ENCODE measurements around the gene FOXJ3. TPM values are rescaled to one million over a fixed set of nuclear protein-coding genes. Genes with fewer than 3 reads are reported as not detected.

FOXJ3 gene
- polyA plus RNA-seq, 1 of the 3 experiments (the other 2 are of a cell fraction) = 16.0 TPM

GRCh38 chr1:42179275-42179674, 155.8 kb downstream of the FOXJ3 start:
- Histone ChIP-seq H3K27ac (ENCODE audit: low read depth in 2 of 2, low read length in 1 of 2) (peak overlapping the region; percentile 48 to 90; a peak in 3 of 4 replicates), H3K36me3 (replicated peaks in 1 of 2; ENCODE audit: control insufficient read depth in 1 of 2, insufficient read depth in 2 of 2, low read length in 1 of 2) (peaks cover 12% of the 10 kb centered on the region in 2 experiments), H3K4me1 (ENCODE audit: control insufficient read depth in 1 of 2, insufficient read depth in 2 of 2, low read depth in 1 of 2, low read length in 1 of 2) (peaks cover 28 to 45% of the 10 kb centered on the region in 2 experiments; a peak in 3 of 4 replicates), H3K79me2 (ENCODE audit: insufficient read depth) (no peaks in the 10 kb centered on the region), H3K9me2 (no peaks in the 10 kb centered on the region), H3K4me2 (peak overlapping the region; percentile 42; the same call in 1 of the 2 replicates), H3K9me3 (no peaks in the 10 kb centered on the region), H3K9ac (no peak overlapping the region), H4K20me1 (ENCODE audit: insufficient read depth) (peaks cover 15% of the 10 kb centered on the region), H2AFZ (ENCODE audit: low read depth) (no peak overlapping the region), H3F3A (replicated peaks; ENCODE audit: insufficient read depth) (peaks cover 27% of the 10 kb centered on the region), H3K27me3 (ENCODE audit: insufficient read depth) (no peaks in the 10 kb centered on the region), H3K4me3 (ENCODE audit: low read depth in 2 of 2, low read length in 1 of 2) (no peak overlapping the region)
- ChIA-PET CTCF (interaction anchor here (0.8 to 1.8 kb wide), 5 partner anchors 8 to 154 kb away, joined by 3 to 5 read pairs (median 4); no protein-coding TSS in a partner anchor), POLR2A (interaction anchor here (0.7 kb wide), 1 partner anchor 512 kb away, joined by 3 read pairs; no protein-coding TSS in a partner anchor)
- WGBS (ENCODE audit: low lambda C conversion rate) = 10% methylated on average over 2 of the region's 2 CpGs
- DNase-seq = no peak
- TF ChIP-seq IRF3 (IDR thresholded peaks at IDR 0.05; ENCODE audit: low read depth, low read length) = no peak
- TF ChIP-seq ZBTB33 (IDR thresholded peaks at IDR 0.05; ENCODE audit: borderline replicate concordance, low read depth) = no peak
- TF ChIP-seq YY1 (IDR thresholded peaks at IDR 0.05; ENCODE audit: low read depth) = no peak
- no peak for TF ChIP-seq ELF1 (IDR thresholded peaks at IDR 0.05)
- no peak for TF ChIP-seq USF2 (IDR thresholded peaks at IDR 0.05; ENCODE audit: borderline replicate concordance, low read depth, low read length)
- no peak for TF ChIP-seq SMC3 (IDR thresholded peaks at IDR 0.05; ENCODE audit: low read depth, low read length)
- no peak for TF ChIP-seq TAF1 (IDR thresholded peaks at IDR 0.05; ENCODE audit: borderline replicate concordance, low read depth, low read length)
- TF ChIP-seq USF1 (IDR thresholded peaks at IDR 0.05; ENCODE audit: borderline replicate concordance, low read depth) = no peak
- no peak for TF ChIP-seq RXRA (IDR thresholded peaks at IDR 0.05; ENCODE audit: borderline replicate concordance, low read depth)
- TF ChIP-seq POLR2AphosphoS5 (IDR thresholded peaks at IDR 0.05; ENCODE audit: low read depth, low read length) = peak; percentile 64; the same call in 1 of the 2 replicates
- TF ChIP-seq JUND (IDR thresholded peaks at IDR 0.05) = peak; percentile 42
- 0 out of 2 replicates have a peak, but pooled peaks have one; percentile 20 for TF ChIP-seq TEAD4 (IDR thresholded peaks at IDR 0.05; ENCODE audit: borderline replicate concordance, insufficient read depth)
- no peak for TF ChIP-seq EZH2phosphoT487 (IDR thresholded peaks at IDR 0.05; ENCODE audit: borderline replicate concordance, low read depth)
- TF ChIP-seq PBX3 (IDR thresholded peaks at IDR 0.05) = peak; percentile 81
- no peak for TF ChIP-seq CTCF (IDR thresholded peaks at IDR 0.05)
- TF ChIP-seq RFX5 (IDR thresholded peaks at IDR 0.05; ENCODE audit: low read length) = no peak
- TF ChIP-seq MEF2A (IDR thresholded peaks at IDR 0.05; ENCODE audit: borderline replicate concordance, low read depth) = no peak
- peak; percentile 35; the same call in 1 of the 2 replicates for TF ChIP-seq GATA2 (CRISPR knock-in tag; IDR thresholded peaks at IDR 0.05)
- TF ChIP-seq FOXJ3 (CRISPR knock-in tag; IDR thresholded peaks at IDR 0.05) = no peak
- TF ChIP-seq RAD21 (IDR thresholded peaks at IDR 0.05; ENCODE audit: low read length) = no peak
- no peak for TF ChIP-seq FOSL2 (IDR thresholded peaks at IDR 0.05; ENCODE audit: borderline replicate concordance, low read depth)
- TF ChIP-seq REST (IDR thresholded peaks at IDR 0.05; ENCODE audit: low read depth, low read length) = no peak
